Esophagus squamous epithelium (tissue), 4 donors: ENCODE measurements around the gene RALGAPA1.

Source experiments
- POLR2A ChIP-seq, 4 donors: fragments of 450-650 bp; IDR thresholded peaks; one replicate each; pipeline ENCODE4 v1.6.1; 2017; ENCODE audit warnings: antibody characterized with exemption in 4 of 4, mild to moderate bottlenecking in 4 of 4, moderate library complexity in 3 of 4
- TF ChIP-seq, protein P1 (sequence below), 6 experiments: fragments of 450-650 bp in 4 of 6; fragments of 200-600 bp in 2 of 6; sonication (generic) in 2 of 6; IDR thresholded peaks; one replicate each; pipeline ENCODE4 v1.5.1; 2016 to 2019; ENCODE audit warnings: antibody characterized with exemption in 6 of 6, mild to moderate bottlenecking in 4 of 6, moderate library complexity in 4 of 6

DNA sequence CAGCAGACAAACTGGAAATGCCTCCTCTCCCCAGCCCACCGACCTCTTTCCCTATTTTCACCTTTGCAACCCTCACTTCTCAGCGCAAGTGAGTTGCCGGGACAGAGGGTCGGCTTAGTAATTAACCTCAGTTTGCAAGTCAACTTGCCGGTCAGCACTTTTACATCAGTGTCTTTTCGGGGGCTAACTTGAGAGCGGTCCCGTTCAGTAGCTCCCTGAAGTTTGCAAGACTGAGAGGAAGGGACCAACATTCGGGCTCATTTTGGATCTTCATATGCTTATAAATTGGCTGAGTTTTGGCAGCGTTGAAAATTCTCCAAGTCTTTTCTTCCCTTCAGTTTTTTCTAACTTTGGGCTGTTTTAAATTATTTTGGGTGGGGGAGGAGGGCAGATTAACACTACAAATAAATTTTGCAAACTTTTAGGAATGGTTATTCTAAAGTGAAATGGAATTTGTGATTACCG lies 17.9 kb upstream of the RALGAPA1 start:
- TF ChIP-seq, protein P1, sequence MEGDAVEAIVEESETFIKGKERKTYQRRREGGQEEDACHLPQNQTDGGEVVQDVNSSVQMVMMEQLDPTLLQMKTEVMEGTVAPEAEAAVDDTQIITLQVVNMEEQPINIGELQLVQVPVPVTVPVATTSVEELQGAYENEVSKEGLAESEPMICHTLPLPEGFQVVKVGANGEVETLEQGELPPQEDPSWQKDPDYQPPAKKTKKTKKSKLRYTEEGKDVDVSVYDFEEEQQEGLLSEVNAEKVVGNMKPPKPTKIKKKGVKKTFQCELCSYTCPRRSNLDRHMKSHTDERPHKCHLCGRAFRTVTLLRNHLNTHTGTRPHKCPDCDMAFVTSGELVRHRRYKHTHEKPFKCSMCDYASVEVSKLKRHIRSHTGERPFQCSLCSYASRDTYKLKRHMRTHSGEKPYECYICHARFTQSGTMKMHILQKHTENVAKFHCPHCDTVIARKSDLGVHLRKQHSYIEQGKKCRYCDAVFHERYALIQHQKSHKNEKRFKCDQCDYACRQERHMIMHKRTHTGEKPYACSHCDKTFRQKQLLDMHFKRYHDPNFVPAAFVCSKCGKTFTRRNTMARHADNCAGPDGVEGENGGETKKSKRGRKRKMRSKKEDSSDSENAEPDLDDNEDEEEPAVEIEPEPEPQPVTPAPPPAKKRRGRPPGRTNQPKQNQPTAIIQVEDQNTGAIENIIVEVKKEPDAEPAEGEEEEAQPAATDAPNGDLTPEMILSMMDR (IDR thresholded peaks at IDR 0.05) = no peak
- no peak for TF ChIP-seq POLR2A (IDR thresholded peaks at IDR 0.05)
